B cell (primary cell): ENCODE measurements around the gene IGLON5.

ENCODE experiments used
- CTCF ChIP-seq: fragments of 200-600 bp; IDR thresholded peaks from one replicate; pipeline ENCODE4 v1.8.0; 2022; ENCODE audit warnings: antibody characterized with exemption, mild to moderate bottlenecking
- EZH2 ChIP-seq: IDR thresholded peaks from 2 replicates; pipeline ENCODE4 v1.6.1; 2012; ENCODE audit warnings: borderline replicate concordance, low read depth, mild to moderate bottlenecking, moderate library complexity, low read length; ENCODE audit not compliant: insufficient read depth, poor library complexity, severe bottlenecking

- no peak for TF ChIP-seq CTCF
- TF ChIP-seq EZH2, result no peak
Observed at GRCh38 chr19:51345076-51345620, 33.7 kb downstream of the IGLON5 start.
